Activated CD4-positive, CD25-positive, alpha-beta regulatory T cell treated with anti-CD3 and anti-CD28 coated beads, Interleukin-2, amount 50 U/mL, for 16 hours (primary cell): ENCODE data around the gene MED23.

Source experiments
- DNase-seq: peaks from one replicate; pipeline ENCODE4 v3.0.0-alpha.2; 2020; ENCODE audit warnings: low read depth, low spot score

Gene MED23

GRCh38 chr6:131627724-131628682 is at the start of gene MED23:
Gene MED23 (minus strand): TSS chr6:131628242. CDS start chr6:131628049, 193 bp downstream.
- peak; percentile 89 for DNase-seq

- DNase-seq: no peak
Observed at GRCh38 chr6:131673184-131673583, 45.1 kb upstream of the MED23 start.

GRCh38 chr6:131669891-131670290 is 41.8 kb upstream of the MED23 start:
- DNase-seq: no peak

GRCh38 chr6:131663578-131664165 is 35.6 kb upstream of the MED23 start:
- DNase-seq: no peak

- DNase-seq: no peak
Observed at GRCh38 chr6:131660195-131660594, 32.2 kb upstream of the MED23 start.

- no peak for DNase-seq
Observed at GRCh38 chr6:131658287-131658686, 30.2 kb upstream of the MED23 start.

- no peak for DNase-seq
Observed at GRCh38 chr6:131657630-131658111, 29.6 kb upstream of the MED23 start.

GRCh38 chr6:131657222-131657621 is 29.2 kb upstream of the MED23 start:
- DNase-seq: no peak

GRCh38 chr6:131656667-131657066 is 28.6 kb upstream of the MED23 start:
- no peak for DNase-seq

- no peak for DNase-seq
Observed at GRCh38 chr6:131655951-131656350, 27.9 kb upstream of the MED23 start.

- DNase-seq: no peak
Observed at GRCh38 chr6:131655387-131655786, 27.3 kb upstream of the MED23 start.

GRCh38 chr6:131654326-131654725 is 26.3 kb upstream of the MED23 start:
- no peak for DNase-seq

GRCh38 chr6:131652472-131652871 is 24.4 kb upstream of the MED23 start:
- DNase-seq: no peak

- DNase-seq: no peak
Observed at GRCh38 chr6:131651782-131652181, 23.7 kb upstream of the MED23 start.

- no peak for DNase-seq
Observed at GRCh38 chr6:131646249-131646670, 18.2 kb upstream of the MED23 start.

GRCh38 chr6:131645846-131646245 is 17.8 kb upstream of the MED23 start:
- no peak for DNase-seq

GRCh38 chr6:131644921-131645320 is 16.9 kb upstream of the MED23 start:
- DNase-seq: no peak

- no peak for DNase-seq
Observed at GRCh38 chr6:131643855-131644460, 15.9 kb upstream of the MED23 start.

- no peak for DNase-seq
Observed at GRCh38 chr6:131642987-131643611, 15.1 kb upstream of the MED23 start.

- DNase-seq: no peak
Observed at GRCh38 chr6:131642565-131642964, 14.5 kb upstream of the MED23 start.

GRCh38 chr6:131641554-131641953 is 13.5 kb upstream of the MED23 start:
- DNase-seq: no peak

- no peak for DNase-seq
Observed at GRCh38 chr6:131640576-131640975, 12.5 kb upstream of the MED23 start.
